ENCODE measurements around the gene GOLGA8S.
"Not testable (repeated sequence)": the region's sequence is repeated elsewhere in the genome, so short reads cannot be mapped to it uniquely, and the experiment has no call there.

Gene GOLGA8S

GRCh38 chr15:23401627-23402026 is 47.1 kb downstream of the GOLGA8S start:
- DNase-seq = no peak

- no peak for DNase-seq
Measured at GRCh38 chr15:23402140-23402539, 47.6 kb downstream of the GOLGA8S start.

- DNase-seq = no peak
Measured at GRCh38 chr15:23402544-23402943, 48.0 kb downstream of the GOLGA8S start.

GRCh38 chr15:23403550-23403949 is 49.0 kb downstream of the GOLGA8S start:
- DNase-seq = no peak

- no peak for DNase-seq
Measured at GRCh38 chr15:23411841-23412240, 57.3 kb downstream of the GOLGA8S start.

GRCh38 chr15:23412881-23413600 is 58.5 kb downstream of the GOLGA8S start:
- DNase-seq = not testable (repeated sequence)
